ENCODE measurements around the gene DAAM1. TPM values are rescaled to one million over a fixed set of nuclear protein-coding genes. Genes with fewer than 3 reads are reported as not detected.

Gene DAAM1
- total RNA-seq, 4 donors from 2014 or later = 13.5 to 72.7 (median 46.2) TPM

DNA sequence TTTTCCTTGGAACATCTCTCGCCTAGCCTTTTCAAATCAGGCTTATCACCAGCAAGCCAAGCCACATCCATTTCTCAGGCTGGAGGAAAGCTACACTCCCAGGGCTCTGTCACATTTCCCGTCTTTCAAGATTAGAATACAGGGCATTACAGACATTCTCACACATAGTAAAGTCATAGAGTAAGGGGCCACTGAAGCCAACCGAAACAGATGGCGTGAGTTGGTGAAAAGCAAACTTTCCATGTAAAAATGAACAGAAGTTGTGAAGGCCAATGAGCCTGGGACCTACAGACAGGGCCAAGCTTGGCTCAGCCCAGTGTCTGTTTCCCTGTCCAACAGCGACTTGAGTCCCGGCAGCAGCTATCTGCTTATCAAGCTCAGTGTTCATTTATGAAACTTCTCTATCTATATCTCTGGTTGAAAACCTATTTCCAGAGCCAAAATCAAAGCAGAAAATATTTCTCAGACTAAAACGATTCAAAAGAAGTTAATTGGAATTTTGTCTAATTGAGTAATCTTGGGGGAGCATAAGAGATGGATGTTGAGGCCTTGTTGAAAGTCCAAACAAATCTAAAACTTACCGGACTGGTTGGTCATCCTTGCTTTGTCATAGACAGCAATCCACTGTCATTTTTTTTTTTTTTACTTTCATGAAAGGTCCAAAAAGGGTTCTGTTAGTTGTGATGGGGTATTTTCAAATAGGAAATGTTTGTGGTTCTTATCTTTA is 105.6 kb downstream of the DAAM1 start:
- intact Hi-C loops (cut with DNase I; ENCODE audit: low total_unique reads) = no loop called here
- DNase-seq = no peak

DNA sequence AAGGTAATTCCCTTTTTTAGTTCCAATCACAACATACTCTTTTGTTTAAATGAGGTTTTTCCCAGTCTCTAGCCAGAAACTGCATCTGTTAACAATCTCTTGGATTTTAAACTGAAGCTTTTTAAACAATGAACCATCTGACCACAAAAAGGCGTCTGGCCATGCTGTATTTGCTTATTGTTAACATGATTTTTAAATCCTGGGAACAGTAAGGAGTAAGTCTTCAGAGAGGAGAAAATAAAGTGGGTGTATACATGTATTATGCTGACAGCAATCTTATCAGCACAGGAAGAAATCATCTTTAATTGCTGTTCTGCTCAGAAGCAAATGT is 106.2 kb downstream of the DAAM1 start:
- H3K4me1 ChIP-seq = peaks cover 4 to 6% of the 10 kb centered on the region in 2 donors

More for the DNA sequence above, 105.6 kb downstream of the DAAM1 start:
- Histone ChIP-seq H3K36me3 (no peaks in the 10 kb centered on the region), H3K27ac (peak overlapping the region; percentile 50 to 51), H3K4me3 (no peak overlapping the region), H3K4me1 (peaks cover 4 to 6% of the 10 kb centered on the region in 2 donors), H3K27me3 (no peaks in the 10 kb centered on the region), H3K9me3 (no peaks in the 10 kb centered on the region)
- TF ChIP-seq, protein P1, sequence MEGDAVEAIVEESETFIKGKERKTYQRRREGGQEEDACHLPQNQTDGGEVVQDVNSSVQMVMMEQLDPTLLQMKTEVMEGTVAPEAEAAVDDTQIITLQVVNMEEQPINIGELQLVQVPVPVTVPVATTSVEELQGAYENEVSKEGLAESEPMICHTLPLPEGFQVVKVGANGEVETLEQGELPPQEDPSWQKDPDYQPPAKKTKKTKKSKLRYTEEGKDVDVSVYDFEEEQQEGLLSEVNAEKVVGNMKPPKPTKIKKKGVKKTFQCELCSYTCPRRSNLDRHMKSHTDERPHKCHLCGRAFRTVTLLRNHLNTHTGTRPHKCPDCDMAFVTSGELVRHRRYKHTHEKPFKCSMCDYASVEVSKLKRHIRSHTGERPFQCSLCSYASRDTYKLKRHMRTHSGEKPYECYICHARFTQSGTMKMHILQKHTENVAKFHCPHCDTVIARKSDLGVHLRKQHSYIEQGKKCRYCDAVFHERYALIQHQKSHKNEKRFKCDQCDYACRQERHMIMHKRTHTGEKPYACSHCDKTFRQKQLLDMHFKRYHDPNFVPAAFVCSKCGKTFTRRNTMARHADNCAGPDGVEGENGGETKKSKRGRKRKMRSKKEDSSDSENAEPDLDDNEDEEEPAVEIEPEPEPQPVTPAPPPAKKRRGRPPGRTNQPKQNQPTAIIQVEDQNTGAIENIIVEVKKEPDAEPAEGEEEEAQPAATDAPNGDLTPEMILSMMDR (IDR thresholded peaks at IDR 0.05) = no peak
- no peak for TF ChIP-seq POLR2A (IDR thresholded peaks at IDR 0.05)

DNA sequence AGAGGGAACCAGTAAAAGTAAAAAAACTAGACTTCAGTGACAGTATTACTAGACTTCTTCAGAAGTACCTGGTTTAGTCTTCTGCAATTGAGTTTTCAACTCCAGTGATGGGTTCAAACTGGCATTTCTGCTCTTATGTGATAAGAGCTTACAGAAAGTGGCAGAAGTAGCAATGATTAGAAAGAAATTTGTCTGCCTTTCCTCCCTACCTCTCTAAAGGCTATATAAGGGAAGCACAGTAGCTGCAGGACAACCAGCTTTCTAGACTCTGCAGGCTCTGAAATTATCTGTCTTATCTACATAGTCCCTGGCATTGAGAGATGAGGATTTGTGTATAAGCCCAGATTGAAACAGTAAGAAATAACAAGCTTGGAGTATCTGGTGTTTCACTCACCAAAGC is 107.5 kb downstream of the DAAM1 start:
- Histone ChIP-seq H3K27ac (peak overlapping the region in 1 of 2 donors; percentile 26), H3K27me3 (no peaks in the 10 kb centered on the region), H3K36me3 (no peaks in the 10 kb centered on the region), H3K4me1 (peaks cover 4 to 6% of the 10 kb centered on the region in 2 donors), H3K4me3 (no peak overlapping the region), H3K9me3 (no peaks in the 10 kb centered on the region)
- no peak for DNase-seq
- TF ChIP-seq POLR2A (IDR thresholded peaks at IDR 0.05) = no peak
- TF ChIP-seq, protein P1 (IDR thresholded peaks at IDR 0.05) = no peak
- intact Hi-C loops (cut with DNase I; ENCODE audit: low total_unique reads) = no loop called here

More for the DNA sequence above, 106.2 kb downstream of the DAAM1 start:
- no peaks in the 10 kb centered on the region for H3K36me3 ChIP-seq
- peak overlapping the region; percentile 26 to 51 for H3K27ac ChIP-seq
- no peak overlapping the region for H3K4me3 ChIP-seq
- no peaks in the 10 kb centered on the region for H3K9me3 ChIP-seq
- no peak for TF ChIP-seq POLR2A (IDR thresholded peaks at IDR 0.05)
- TF ChIP-seq, protein P1 (IDR thresholded peaks at IDR 0.05) = no peak
- intact Hi-C loops (cut with DNase I; ENCODE audit: low total_unique reads) = no loop called here
- DNase-seq = no peak
- H3K27me3 ChIP-seq = no peaks in the 10 kb centered on the region

DNA sequence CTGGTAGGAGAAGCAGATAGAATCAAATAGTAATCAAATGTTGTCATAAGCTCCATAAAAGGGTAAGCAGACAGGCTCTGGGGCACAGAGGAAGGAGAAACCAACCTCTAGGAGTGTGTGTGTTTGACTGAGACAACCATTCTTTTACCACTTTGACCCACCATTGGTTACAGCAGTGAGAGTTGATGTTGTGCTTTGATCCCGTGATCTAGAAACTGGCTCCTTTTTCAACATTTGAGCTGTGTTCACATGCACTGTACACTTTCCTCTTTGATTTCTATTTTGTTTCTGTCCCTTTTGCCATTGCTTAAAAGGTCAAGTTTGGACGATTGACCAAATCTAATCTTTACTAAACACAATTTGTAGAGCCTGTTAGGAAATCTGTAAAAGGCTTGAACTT is 108.0 kb downstream of the DAAM1 start:
- TF ChIP-seq, protein P1 (IDR thresholded peaks at IDR 0.05) = no peak
- TF ChIP-seq POLR2A (IDR thresholded peaks at IDR 0.05) = no peak
- DNase-seq = no peak
- no peaks in the 10 kb centered on the region for H3K27me3 ChIP-seq
- H3K4me3 ChIP-seq = no peak overlapping the region
- H3K36me3 ChIP-seq = no peaks in the 10 kb centered on the region
- H3K9me3 ChIP-seq = no peaks in the 10 kb centered on the region
- H3K27ac ChIP-seq = no peak overlapping the region
- intact Hi-C loops (cut with DNase I; ENCODE audit: low total_unique reads) = no loop called here
- peaks cover 4 to 6% of the 10 kb centered on the region in 2 donors for H3K4me1 ChIP-seq

DNA sequence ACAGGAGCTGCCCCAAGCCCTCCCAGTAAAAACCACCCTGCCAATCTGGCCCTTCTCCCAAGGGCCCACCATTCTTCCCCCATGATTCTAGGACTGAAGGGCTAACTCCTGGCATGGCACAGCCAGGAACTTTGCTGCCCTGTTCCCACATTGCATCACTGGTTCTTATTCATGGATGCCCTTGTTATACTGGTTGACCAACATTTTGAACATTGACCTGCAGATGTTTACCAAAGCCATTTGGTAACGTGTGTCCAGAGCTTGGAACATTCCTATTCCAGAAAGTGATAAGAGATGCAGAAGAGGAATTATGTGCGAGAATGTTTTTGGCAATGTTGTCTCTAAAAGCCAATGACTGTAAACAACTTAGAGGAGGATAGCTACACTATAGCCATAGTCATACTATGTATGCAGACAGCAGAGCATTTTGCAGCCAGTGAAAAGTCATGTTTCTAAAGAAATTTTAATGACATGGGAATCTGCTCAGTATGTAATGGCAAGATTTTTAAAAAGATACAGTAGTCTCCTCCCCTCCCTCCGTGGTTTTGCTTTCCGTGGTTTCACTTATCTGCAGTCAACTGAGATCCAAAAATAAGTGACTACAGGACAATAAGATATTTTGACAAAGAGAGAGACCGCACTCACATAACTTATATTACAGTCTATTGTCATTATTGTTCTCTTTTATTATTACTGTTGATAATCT is 108.8 kb downstream of the DAAM1 start:
- Histone ChIP-seq H3K4me3 (no peak overlapping the region), H3K9me3 (no peaks in the 10 kb centered on the region), H3K27ac (peak overlapping the region in 1 of 2 donors; percentile 23), H3K4me1 (peaks cover 4 to 6% of the 10 kb centered on the region in 2 donors), H3K36me3 (no peaks in the 10 kb centered on the region), H3K27me3 (no peaks in the 10 kb centered on the region)
- intact Hi-C loops (cut with DNase I; ENCODE audit: low total_unique reads) = no loop called here
- TF ChIP-seq, protein P1 (IDR thresholded peaks at IDR 0.05) = no peak
- no peak for TF ChIP-seq POLR2A (IDR thresholded peaks at IDR 0.05)
- no peak for DNase-seq

Measured in uterus (tissue), 4 donors.